Measurements from ENCODE around the gene ROCK1. TPM values are rescaled to one million over a fixed set of nuclear protein-coding genes. Genes with fewer than 3 reads are reported as not detected.

The ROCK1 gene
- total and polyA plus RNA-seq, 9 of the 15 experiments (the other 6 are each of a cell fraction or from before 2014, with no cell fraction given): 7.4 to 28.6 (median 17.7) TPM

DNA sequence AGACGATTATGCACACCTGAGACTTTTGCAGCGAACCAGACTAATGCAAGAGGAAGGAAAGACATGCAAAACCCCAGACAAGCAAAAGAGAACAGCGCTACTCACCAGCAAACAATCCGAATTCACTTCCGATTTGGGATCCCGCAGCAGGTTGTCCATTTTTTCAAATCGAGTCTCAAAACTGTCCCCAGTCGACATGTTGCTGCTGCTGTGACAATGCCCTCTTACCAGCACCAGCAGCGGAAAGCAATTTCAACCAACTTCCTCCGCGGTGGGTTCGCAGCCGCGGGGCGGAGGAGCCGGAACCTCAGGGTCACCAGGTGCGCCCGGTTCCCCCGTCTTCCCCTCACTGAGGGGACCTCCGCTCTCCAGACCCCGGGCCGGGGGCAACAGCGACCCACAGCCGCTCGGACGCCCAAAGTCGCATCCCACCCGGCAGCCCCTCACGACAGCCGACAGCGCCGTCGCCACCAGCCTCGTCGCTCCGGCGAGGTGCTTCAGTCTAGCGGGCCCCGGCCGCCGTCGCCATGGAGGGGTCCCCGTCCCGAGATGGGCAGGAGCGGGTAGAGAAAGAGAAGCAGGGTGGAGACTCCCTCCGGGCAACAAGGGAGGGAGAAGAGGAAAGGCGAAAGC, 784 bp downstream of the ROCK1 start (continued):
- TF ChIP-seq HDAC6 (IDR thresholded peaks at IDR 0.05; ENCODE audit: low read depth, low read length): no peak
- TF ChIP-seq NEUROD1 (IDR thresholded peaks at IDR 0.05; ENCODE audit: borderline replicate concordance, low read depth, low read length, partially characterized antibody): no peak
- TF ChIP-seq CBX8 (IDR thresholded peaks at IDR 0.05; ENCODE audit: borderline replicate concordance, extremely low read depth, low read depth, low read length, poor library complexity, severe bottlenecking): no peak
- TF ChIP-seq RB1 (IDR thresholded peaks at IDR 0.05; ENCODE audit: low read depth): no peak
- 0 out of 2 replicates have a peak, but pooled peaks have one; percentile 13 for TF ChIP-seq CTBP1 (IDR thresholded peaks at IDR 0.05; ENCODE audit: borderline replicate concordance)
- TF ChIP-seq VEZF1 (CRISPR knock-in tag; IDR thresholded peaks at IDR 0.05): no peak
- TF ChIP-seq, protein P1, sequence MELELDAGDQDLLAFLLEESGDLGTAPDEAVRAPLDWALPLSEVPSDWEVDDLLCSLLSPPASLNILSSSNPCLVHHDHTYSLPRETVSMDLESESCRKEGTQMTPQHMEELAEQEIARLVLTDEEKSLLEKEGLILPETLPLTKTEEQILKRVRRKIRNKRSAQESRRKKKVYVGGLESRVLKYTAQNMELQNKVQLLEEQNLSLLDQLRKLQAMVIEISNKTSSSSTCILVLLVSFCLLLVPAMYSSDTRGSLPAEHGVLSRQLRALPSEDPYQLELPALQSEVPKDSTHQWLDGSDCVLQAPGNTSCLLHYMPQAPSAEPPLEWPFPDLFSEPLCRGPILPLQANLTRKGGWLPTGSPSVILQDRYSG (tag; conservative IDR thresholded peaks at IDR 0.05; ENCODE audit: low read depth): no peak
- TF ChIP-seq HINFP (tag; conservative IDR thresholded peaks at IDR 0.05; ENCODE audit: low read depth): no peak
- TF ChIP-seq ZNF134 (CRISPR knock-in tag; conservative IDR thresholded peaks at IDR 0.05): no peak
- TF ChIP-seq RAD21 (CRISPR knock-in tag; conservative IDR thresholded peaks at IDR 0.05 in 1 of 2, IDR thresholded peaks at IDR 0.05 in 1 of 2): no peak
- 0 out of 2 replicates have a peak, but pooled peaks have one; percentile 9 for TF ChIP-seq EP400 (IDR thresholded peaks at IDR 0.05)
- peak; percentile 59; the same call in 1 of the 2 replicates for TF ChIP-seq POLR2G (IDR thresholded peaks at IDR 0.05; ENCODE audit: low read depth, low read length)
- no peak for TF ChIP-seq ZNF212 (CRISPR knock-in tag; IDR thresholded peaks at IDR 0.05)
- TF ChIP-seq KLF6 (CRISPR knock-in tag; IDR thresholded peaks at IDR 0.05; ENCODE audit: borderline replicate concordance): no peak
- peak; percentile 19; the same call in 1 of the 2 replicates for TF ChIP-seq L3MBTL2 (IDR thresholded peaks at IDR 0.05)
- 0 out of 2 replicates have a peak, but pooled peaks have one; percentile 21 for TF ChIP-seq SPI1 (IDR thresholded peaks at IDR 0.05; ENCODE audit: borderline replicate concordance, low read depth, low read length)
- TF ChIP-seq ZNF830 (CRISPR knock-in tag; IDR thresholded peaks at IDR 0.05): no peak
- TF ChIP-seq RBM25 (IDR thresholded peaks at IDR 0.05; ENCODE audit: low read depth, low read length, severe bottlenecking): no peak
- TF ChIP-seq TARDBP (IDR thresholded peaks at IDR 0.05): no peak
